Measurements from ENCODE around the gene SHC3.

Gene SHC3

DNA sequence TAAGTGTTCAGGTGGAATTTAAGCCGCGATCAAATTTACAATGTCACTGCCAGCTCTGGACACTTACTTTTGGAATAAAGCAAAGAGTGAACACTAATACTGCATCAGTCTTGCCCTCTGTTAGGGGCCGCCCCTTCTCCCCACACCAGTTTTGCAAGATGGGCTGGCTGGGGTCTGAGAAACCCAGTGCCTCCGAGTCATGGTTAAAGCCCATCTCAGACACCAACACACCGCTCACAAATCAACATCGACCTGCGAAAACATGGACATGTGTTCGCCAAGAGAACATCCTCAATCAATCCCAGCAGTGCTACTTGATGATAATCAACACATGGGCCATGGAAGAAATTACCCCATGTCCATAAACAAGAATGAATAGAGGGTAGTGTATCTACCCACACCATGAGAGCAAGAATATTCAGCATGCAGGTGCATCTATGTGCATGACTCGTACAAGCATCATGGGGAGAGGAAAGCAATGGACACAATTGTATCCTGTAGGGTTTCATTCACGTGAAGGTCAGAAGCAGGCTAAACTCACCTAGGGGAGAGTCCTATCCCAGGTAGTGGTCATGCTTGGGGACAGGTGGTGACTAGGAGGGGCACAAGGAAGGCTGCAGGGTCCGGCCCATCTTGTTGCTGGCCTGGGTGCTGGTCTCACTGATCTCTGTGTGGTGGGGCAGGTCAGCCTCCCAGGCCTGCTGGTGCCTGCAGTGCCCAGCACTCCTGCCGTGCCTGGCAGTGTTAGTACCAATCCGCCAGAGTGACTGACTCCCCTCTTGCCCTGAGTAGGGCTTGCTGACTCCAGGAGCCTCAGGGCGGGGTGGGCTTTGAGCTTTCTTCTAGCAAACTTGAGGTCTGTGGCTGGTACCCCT, 182.3 kb downstream of the SHC3 start:
- DNase-seq: no peak

DNA sequence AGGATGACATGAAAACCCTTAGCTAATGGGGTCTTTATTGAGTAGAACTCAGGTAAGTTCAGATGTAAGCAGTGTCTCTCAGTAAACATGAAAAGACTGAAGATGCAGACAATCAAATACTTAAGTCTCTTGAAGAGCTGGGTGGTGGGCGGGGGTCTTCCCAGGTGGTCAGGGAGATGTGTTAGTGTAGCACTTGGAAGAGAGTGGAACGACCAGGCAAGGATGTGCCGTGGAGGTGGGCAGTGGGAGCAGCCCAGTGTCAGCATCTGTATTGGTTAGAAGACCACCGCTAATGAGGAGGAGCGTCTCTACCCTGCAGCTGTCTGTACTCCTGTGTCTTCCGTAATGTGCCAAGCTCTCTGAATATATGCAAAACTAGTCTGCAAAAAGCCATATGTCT, 183.0 kb downstream of the SHC3 start:
- DNase-seq: no peak

DNA sequence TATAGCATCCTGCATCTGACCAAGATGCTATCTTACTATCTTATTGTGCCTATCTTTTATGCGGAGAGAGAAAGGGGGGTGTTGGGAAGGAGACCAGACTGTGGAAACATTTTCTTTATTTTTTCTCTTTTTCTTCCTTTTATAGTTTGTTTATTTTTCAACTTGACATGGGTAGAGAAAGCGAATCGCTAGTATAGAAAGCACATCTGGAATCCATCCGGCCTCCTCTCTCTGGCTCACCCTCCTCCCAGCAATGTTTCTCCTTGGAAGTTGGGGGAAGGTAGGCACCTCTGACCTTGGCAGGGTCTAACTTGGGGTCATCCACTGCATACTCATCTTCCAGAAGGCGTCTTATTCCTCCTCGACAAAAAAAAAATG, 183.4 kb downstream of the SHC3 start:
- no peak for DNase-seq

DNA sequence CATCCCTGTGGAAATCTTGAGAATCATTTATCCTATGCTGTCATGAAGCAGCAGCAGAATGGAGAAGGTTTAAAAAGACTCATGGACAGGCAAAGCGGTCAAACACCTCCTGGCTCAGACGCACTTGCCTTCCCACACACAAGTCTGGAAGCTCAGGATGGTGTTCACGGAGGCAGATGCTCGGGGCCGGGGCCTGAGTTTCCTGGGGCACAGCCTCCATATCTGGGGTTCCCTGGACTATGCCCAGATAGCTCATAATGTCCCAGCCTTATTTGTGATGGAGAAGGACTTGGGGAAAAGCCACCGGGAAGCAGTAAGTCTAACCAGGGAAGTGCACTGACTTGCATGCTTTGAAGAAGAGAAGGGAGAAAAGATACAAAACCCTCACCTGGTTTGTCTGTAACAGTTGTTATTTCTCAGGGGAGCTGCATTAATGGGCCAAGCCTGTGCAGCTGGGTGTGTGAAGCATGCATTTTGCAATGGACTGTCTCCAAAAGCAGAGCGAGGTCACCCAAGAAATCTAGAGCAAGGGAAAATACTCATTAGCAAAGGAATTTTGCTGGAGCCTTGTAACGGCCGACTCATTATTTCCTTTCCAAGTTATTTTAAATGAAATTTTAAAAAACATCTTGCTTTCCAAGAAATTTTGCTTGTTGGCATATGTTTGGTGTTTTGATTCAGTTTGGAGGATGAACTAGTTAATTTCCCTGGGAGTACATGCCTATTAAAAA, 184.0 kb downstream of the SHC3 start:
- DNase-seq: no peak

DNA sequence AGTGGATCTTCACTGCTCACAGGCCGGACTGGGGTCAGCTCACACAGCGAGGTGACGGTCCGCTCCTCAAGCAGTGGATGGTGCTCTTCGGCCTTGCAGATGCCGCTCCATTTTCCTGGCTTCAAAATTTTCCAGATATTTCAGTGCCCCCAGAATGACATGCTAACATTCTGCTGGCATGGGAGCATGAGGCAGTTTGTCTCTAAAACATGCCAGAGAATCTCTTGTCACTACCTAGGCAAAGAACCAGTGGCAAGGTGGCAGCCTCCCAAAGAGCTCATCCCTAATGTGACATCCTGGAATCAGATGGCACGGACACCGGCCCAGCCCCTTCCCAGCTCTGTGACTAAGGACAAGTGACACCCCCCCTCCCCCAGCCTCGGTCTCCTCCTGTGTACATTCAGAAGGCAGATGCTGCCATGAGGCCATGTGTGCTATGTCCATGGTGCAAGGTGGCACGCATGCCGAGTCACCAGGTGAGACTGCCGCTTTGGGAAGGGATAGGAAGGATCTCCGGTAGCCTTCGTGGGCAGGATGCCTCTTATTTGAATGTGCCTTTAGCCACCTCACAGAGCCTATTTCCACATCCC, 184.7 kb downstream of the SHC3 start:
- DNase-seq: no peak

DNA sequence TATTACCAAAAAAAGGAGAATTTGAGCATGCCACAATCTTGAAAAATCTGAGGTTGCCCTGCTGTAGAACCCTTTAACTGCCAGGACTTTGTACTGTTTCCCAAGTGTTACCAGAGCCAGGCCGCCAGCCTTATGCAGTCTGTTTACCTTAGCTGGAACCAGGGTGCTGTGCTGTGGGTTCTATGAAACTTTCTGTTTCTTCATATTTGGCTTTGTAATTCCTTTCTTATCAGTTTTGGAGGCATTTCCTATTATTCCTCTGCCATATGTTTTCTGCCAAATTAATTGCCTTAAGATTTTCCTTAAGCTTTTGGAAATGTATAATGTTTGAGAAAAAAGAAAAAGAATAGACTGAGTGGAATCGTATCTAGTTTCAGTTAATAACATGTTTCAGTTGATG, 185.3 kb downstream of the SHC3 start:
- no peak for DNase-seq

GRCh38 chr9:88992556-88992955, 186.1 kb downstream of the SHC3 start:
- DNase-seq: no peak

GRCh38 chr9:88991066-88992034, 187.3 kb downstream of the SHC3 start, which contains the start of gene S1PR3:
Gene S1PR3, plus strand, starts transcription at chr9:88991468. Its CDS starts 9,733 bp downstream, at chr9:89001201.
- DNase-seq: no peak

- no peak for DNase-seq
Observed at GRCh38 chr9:88990729-88991065, 187.9 kb downstream of the SHC3 start.

- DNase-seq: no peak
Observed at GRCh38 chr9:88990041-88990728, 188.4 kb downstream of the SHC3 start.

DNA sequence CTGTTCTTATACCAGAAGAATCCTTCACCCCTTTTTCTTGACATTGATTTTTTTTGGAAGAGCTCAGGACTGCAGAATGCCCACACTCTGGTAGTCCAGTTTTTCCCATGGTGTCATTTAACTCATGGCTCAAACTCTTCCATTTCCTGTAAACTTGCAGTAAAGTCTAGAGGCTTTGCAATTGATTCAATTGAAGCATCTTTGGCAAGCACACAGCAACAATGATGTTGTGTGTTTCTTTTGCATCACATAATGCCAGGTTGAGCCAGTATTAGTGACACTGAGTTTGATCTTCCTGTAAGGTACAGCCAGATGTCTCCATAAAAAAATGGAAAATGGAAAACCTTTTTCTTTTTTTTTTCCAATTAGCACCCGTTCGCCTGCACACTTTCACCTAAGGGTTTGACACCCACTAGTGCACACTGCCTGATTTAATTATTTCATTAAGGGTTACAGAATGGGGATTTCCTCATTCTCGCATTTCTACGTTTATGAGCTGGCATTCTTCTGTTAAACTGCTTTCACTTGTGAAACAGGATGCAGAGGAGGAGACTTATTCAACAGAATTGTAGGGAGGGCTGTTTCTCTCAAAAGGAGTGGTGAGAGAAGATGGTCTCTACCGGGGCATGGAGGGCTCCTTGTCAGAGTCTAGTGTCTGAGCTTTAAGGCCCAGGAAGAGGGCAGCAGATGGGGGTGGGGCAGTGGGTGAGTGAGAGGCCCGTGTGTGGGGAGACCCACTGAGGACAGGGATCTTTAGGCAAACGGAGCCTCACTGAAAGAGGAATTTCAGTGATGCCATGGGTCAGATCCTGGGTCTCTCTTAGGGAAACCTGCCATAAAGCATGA, 189.6 kb downstream of the SHC3 start:
- DNase-seq: no peak

GRCh38 chr9:88987661-88988060, 191.0 kb downstream of the SHC3 start:
- no peak for DNase-seq

GRCh38 chr9:88986776-88987175, 191.8 kb downstream of the SHC3 start:
- no peak for DNase-seq

GRCh38 chr9:88985616-88986015, 193.0 kb downstream of the SHC3 start:
- no peak for DNase-seq

- DNase-seq: no peak
Observed at GRCh38 chr9:88984543-88984883, 194.1 kb downstream of the SHC3 start.

DNA sequence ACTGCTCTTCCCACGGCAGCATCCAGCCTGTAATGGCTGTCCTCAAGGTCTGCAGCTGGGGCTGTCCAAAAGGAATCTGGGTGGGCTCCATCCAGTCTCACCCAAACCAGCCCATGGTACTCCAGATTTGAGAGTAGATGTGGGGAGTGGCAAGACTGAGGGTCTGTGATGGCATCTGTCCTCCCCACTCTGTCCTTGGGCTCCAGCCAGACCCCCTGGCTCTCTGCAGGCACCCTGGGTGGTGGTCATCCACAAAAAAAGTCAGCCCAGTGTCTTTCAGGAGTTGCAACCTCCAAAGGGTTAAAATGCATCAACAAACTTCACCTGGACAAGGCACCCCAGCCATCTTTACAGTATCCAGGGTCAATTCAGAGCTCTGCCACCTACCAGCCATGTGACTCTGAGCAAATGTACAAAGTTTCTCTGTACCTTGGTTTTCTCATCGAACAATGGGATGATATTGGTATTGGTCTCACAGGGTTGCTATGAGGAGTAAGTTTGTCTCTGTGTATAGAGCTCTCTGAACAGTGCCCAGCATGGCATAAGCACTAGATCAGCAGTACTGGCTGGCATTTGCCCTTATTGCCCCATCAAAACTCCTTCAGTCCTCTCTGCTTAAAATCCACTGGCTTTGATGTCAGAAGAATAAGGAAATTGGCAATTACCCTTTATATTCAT, 194.6 kb downstream of the SHC3 start:
- DNase-seq: no peak

- DNase-seq: no peak
Observed at GRCh38 chr9:88980740-88981203, 197.8 kb downstream of the SHC3 start.

- DNase-seq: no peak
Observed at GRCh38 chr9:88979791-88980190, 198.8 kb downstream of the SHC3 start.

DNA sequence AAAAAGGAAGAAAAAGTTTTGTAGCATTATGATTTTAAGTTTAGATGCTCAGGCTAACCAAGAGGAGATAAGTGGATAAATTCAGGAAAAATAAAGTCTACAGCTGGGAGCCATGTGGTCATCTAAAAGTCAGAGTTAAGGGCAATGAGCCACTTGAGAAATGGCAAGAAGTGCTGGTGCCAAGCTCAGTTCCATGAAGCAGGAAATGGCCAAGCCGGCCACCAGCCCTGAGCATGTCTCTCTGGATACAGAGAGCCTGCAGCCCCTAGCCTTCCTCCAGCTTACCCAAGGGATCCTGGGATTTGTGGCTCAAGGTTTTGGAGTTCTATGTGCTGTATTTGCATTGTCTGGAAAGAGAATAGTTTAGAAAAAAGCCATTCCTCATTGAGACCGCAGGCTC, 199.6 kb downstream of the SHC3 start:
- no peak for DNase-seq

GRCh38 chr9:88978034-88978433, 200.6 kb downstream of the SHC3 start:
- no peak for DNase-seq

GRCh38 chr9:88976890-88977257, 201.7 kb downstream of the SHC3 start:
- no peak for DNase-seq

Data from hematopoietic multipotent progenitor cell treated with erythropoietin and hydrocortisone succinate and interleukin-3 and kit ligand, for 8 days (in vitro differentiated cells).